ENCODE results near the gene IPP. TPM values are rescaled to one million over a fixed set of nuclear protein-coding genes. Genes with fewer than 3 reads are reported as not detected.

The IPP gene
- polyA plus RNA-seq (2012; rRNA removed) = 3.2 and 4.7 TPM in 2 replicates
- polyA plus RNA-seq (2012; cell fraction: cytosol; rRNA removed) = 5.0 and 5.8 TPM in 2 replicates
- 1.9 and 3.4 TPM in 2 replicates for polyA plus RNA-seq (2012; cell fraction: nucleus; rRNA removed)

DNA sequence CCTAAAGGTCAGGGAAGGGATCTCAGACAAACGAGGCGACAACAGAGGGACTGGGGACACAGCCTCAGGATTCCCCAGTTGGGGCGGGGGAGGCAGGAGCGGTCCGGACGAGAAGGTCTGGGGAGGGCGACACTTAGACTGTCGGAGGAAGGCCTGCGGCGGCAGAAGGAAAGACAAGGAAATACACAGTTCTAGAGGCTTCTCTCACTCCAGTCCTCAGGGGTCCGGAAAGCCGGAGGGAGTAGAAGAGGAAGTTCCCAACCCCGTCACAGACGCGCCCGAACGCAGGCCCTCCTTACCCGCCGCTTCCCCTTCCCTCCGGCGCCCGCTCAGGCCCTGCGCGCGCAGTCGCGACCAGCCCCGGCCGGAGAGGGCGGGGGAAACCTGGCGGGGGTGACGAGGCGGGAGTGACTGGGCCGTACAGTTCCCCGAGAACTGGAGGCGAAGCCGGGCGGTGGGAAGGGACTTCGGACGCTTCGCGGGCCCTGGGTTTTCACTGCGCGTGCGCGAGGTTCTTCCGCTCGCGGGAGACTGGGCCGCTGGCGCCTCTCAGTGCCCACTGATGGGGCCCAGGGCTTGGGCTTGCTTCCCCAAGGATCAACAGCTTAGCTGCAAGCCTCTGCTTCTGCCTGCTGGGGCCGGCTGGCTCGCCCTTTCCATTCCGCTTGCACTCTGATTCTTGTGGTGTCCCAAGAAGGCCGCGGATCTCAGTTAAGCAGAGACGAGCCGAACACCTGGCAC, at the start of gene IPP:
TSS of gene IPP (minus strand) at position 356 of the 741 bp plus-strand sequence. CDS start 4,242 bp downstream, outside the sequence.
- H3K27me3 ChIP-seq (ENCODE audit: insufficient read depth) = no peaks in the 10 kb centered on the region
- H3F3A ChIP-seq (replicated peaks; ENCODE audit: insufficient read depth) = peaks cover 5% of the 10 kb centered on the region
- POLR2A ChIA-PET = interaction anchor here (0.6 to 1.0 kb wide), 3 partner anchors 15 to 54 kb away, joined by 3 read pairs; no protein-coding TSS in a partner anchor
- peak within 1 kb of the TSS; percentile 98 for H3K9ac ChIP-seq
- 6% methylated on average over 22 of the region's 58 CpGs for WGBS (ENCODE audit: low lambda C conversion rate)
- peak within 1 kb of the TSS; percentile 93 to 96 for H3K27ac ChIP-seq (ENCODE audit: low read depth in 2 of 2, low read length in 1 of 2)
- no peaks in the 10 kb centered on the region for H3K9me2 ChIP-seq
- H3K4me2 ChIP-seq = peak within 1 kb of the TSS; percentile 93
- no peaks in the 10 kb centered on the region for H4K20me1 ChIP-seq (ENCODE audit: insufficient read depth)
- H3K4me3 ChIP-seq (ENCODE audit: low read depth in 2 of 2, low read length in 1 of 2) = peak within 1 kb of the TSS; percentile 67 to 88
- H2AFZ ChIP-seq (ENCODE audit: low read depth) = peak within 1 kb of the TSS; percentile 99
- peak; percentile 99 for DNase-seq
- H3K4me1 ChIP-seq (ENCODE audit: control insufficient read depth in 1 of 2, insufficient read depth in 2 of 2, low read depth in 1 of 2, low read length in 1 of 2) = peaks cover 0 to 4% of the 10 kb centered on the region in 2 experiments; a peak in 2 of 4 replicates
- H3K9me3 ChIP-seq = no peaks in the 10 kb centered on the region
- H3K36me3 ChIP-seq (replicated peaks in 1 of 2; ENCODE audit: control insufficient read depth in 1 of 2, insufficient read depth in 2 of 2, low read length in 1 of 2) = peaks cover 0 to 4% of the 10 kb centered on the region in 2 experiments
- CTCF ChIA-PET = no interaction called here
- peaks cover 23% of the 10 kb centered on the region for H3K79me2 ChIP-seq (ENCODE audit: insufficient read depth)
- no peak for TF ChIP-seq FOSL2 (IDR thresholded peaks at IDR 0.05; ENCODE audit: borderline replicate concordance, low read depth)
- peak; percentile 38; the same call in 1 of the 2 replicates for TF ChIP-seq SIN3A (IDR thresholded peaks at IDR 0.05; ENCODE audit: borderline replicate concordance, low read depth, low read length)
- peak; percentile 41 for TF ChIP-seq CHD2 (IDR thresholded peaks at IDR 0.05; ENCODE audit: low read length, partially characterized antibody)
- TF ChIP-seq JUND (IDR thresholded peaks at IDR 0.05) = no peak
- peak; percentile 93 for TF ChIP-seq NRF1 (IDR thresholded peaks at IDR 0.05; ENCODE audit: low read depth, low read length)
- no peak for TF ChIP-seq FOXM1 (IDR thresholded peaks at IDR 0.05; ENCODE audit: low read depth)
- no peak for TF ChIP-seq NFIC (IDR thresholded peaks at IDR 0.05; ENCODE audit: borderline replicate concordance)
- TF ChIP-seq POLR2AphosphoS5 (IDR thresholded peaks at IDR 0.05; ENCODE audit: low read depth, low read length) = peak; percentile 97
- TF ChIP-seq TAF1 (IDR thresholded peaks at IDR 0.05; ENCODE audit: borderline replicate concordance, low read depth, low read length) = peak; percentile 67; the same call in 1 of the 2 replicates
- TF ChIP-seq, protein P1, sequence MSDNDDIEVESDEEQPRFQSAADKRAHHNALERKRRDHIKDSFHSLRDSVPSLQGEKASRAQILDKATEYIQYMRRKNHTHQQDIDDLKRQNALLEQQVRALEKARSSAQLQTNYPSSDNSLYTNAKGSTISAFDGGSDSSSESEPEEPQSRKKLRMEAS (IDR thresholded peaks at IDR 0.05; ENCODE audit: low read depth) = peak; percentile 87
- TF ChIP-seq ELF1 (IDR thresholded peaks at IDR 0.05) = no peak; the same call in 1 of the 2 replicates
- TF ChIP-seq, protein P2, sequence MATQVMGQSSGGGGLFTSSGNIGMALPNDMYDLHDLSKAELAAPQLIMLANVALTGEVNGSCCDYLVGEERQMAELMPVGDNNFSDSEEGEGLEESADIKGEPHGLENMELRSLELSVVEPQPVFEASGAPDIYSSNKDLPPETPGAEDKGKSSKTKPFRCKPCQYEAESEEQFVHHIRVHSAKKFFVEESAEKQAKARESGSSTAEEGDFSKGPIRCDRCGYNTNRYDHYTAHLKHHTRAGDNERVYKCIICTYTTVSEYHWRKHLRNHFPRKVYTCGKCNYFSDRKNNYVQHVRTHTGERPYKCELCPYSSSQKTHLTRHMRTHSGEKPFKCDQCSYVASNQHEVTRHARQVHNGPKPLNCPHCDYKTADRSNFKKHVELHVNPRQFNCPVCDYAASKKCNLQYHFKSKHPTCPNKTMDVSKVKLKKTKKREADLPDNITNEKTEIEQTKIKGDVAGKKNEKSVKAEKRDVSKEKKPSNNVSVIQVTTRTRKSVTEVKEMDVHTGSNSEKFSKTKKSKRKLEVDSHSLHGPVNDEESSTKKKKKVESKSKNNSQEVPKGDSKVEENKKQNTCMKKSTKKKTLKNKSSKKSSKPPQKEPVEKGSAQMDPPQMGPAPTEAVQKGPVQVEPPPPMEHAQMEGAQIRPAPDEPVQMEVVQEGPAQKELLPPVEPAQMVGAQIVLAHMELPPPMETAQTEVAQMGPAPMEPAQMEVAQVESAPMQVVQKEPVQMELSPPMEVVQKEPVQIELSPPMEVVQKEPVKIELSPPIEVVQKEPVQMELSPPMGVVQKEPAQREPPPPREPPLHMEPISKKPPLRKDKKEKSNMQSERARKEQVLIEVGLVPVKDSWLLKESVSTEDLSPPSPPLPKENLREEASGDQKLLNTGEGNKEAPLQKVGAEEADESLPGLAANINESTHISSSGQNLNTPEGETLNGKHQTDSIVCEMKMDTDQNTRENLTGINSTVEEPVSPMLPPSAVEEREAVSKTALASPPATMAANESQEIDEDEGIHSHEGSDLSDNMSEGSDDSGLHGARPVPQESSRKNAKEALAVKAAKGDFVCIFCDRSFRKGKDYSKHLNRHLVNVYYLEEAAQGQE (IDR thresholded peaks at IDR 0.05; ENCODE audit: low read depth, low read length) = no peak
- TF ChIP-seq, protein P3, sequence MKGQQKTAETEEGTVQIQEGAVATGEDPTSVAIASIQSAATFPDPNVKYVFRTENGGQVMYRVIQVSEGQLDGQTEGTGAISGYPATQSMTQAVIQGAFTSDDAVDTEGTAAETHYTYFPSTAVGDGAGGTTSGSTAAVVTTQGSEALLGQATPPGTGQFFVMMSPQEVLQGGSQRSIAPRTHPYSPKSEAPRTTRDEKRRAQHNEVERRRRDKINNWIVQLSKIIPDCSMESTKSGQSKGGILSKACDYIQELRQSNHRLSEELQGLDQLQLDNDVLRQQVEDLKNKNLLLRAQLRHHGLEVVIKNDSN (IDR thresholded peaks at IDR 0.05; ENCODE audit: borderline replicate concordance, low read depth) = 0 out of 2 replicates have a peak, but pooled peaks have one; percentile 26
- TF ChIP-seq, protein P4, sequence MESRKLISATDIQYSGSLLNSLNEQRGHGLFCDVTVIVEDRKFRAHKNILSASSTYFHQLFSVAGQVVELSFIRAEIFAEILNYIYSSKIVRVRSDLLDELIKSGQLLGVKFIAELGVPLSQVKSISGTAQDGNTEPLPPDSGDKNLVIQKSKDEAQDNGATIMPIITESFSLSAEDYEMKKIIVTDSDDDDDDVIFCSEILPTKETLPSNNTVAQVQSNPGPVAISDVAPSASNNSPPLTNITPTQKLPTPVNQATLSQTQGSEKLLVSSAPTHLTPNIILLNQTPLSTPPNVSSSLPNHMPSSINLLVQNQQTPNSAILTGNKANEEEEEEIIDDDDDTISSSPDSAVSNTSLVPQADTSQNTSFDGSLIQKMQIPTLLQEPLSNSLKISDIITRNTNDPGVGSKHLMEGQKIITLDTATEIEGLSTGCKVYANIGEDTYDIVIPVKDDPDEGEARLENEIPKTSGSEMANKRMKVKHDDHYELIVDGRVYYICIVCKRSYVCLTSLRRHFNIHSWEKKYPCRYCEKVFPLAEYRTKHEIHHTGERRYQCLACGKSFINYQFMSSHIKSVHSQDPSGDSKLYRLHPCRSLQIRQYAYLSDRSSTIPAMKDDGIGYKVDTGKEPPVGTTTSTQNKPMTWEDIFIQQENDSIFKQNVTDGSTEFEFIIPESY (IDR thresholded peaks at IDR 0.05; ENCODE audit: borderline replicate concordance, low read depth) = peak; percentile 88
- no peak for TF ChIP-seq FOXJ3 (CRISPR knock-in tag; IDR thresholded peaks at IDR 0.05)
- TF ChIP-seq RXRA (IDR thresholded peaks at IDR 0.05; ENCODE audit: borderline replicate concordance, low read depth) = no peak
- TF ChIP-seq MXI1 (IDR thresholded peaks at IDR 0.05; ENCODE audit: low read depth, low read length) = peak; percentile 76
- TF ChIP-seq RAD21 (IDR thresholded peaks at IDR 0.05; ENCODE audit: low read length) = peak; percentile 59
- TF ChIP-seq EZH2phosphoT487 (IDR thresholded peaks at IDR 0.05; ENCODE audit: borderline replicate concordance, low read depth) = no peak
- TF ChIP-seq YY1 (IDR thresholded peaks at IDR 0.05; ENCODE audit: low read depth) = no peak
- TF ChIP-seq EP300 (IDR thresholded peaks at IDR 0.05; ENCODE audit: borderline replicate concordance in 1 of 2, low read depth in 1 of 2, low read length in 1 of 2) = no peak
- TF ChIP-seq, protein P5, sequence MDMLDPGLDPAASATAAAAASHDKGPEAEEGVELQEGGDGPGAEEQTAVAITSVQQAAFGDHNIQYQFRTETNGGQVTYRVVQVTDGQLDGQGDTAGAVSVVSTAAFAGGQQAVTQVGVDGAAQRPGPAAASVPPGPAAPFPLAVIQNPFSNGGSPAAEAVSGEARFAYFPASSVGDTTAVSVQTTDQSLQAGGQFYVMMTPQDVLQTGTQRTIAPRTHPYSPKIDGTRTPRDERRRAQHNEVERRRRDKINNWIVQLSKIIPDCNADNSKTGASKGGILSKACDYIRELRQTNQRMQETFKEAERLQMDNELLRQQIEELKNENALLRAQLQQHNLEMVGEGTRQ (IDR thresholded peaks at IDR 0.05; ENCODE audit: borderline replicate concordance, low read depth, low read length) = no peak
- TF ChIP-seq TCF12 (IDR thresholded peaks at IDR 0.05) = peak; percentile 12; the same call in 1 of the 2 replicates
- TF ChIP-seq RCOR1 (IDR thresholded peaks at IDR 0.05; ENCODE audit: low read length) = no peak; the same call in 1 of the 2 replicates
- TF ChIP-seq SMC3 (IDR thresholded peaks at IDR 0.05; ENCODE audit: low read depth, low read length) = peak; percentile 22
- TF ChIP-seq RFX5 (IDR thresholded peaks at IDR 0.05; ENCODE audit: low read length) = peak; percentile 33
